ENCODE measurements around the gene SLC35A4.
A peak's percentile ranks its signal among the peaks of the same experiment; 100 is the strongest.

The SLC35A4 gene, protein sequence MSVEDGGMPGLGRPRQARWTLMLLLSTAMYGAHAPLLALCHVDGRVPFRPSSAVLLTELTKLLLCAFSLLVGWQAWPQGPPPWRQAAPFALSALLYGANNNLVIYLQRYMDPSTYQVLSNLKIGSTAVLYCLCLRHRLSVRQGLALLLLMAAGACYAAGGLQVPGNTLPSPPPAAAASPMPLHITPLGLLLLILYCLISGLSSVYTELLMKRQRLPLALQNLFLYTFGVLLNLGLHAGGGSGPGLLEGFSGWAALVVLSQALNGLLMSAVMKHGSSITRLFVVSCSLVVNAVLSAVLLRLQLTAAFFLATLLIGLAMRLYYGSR

DNA sequence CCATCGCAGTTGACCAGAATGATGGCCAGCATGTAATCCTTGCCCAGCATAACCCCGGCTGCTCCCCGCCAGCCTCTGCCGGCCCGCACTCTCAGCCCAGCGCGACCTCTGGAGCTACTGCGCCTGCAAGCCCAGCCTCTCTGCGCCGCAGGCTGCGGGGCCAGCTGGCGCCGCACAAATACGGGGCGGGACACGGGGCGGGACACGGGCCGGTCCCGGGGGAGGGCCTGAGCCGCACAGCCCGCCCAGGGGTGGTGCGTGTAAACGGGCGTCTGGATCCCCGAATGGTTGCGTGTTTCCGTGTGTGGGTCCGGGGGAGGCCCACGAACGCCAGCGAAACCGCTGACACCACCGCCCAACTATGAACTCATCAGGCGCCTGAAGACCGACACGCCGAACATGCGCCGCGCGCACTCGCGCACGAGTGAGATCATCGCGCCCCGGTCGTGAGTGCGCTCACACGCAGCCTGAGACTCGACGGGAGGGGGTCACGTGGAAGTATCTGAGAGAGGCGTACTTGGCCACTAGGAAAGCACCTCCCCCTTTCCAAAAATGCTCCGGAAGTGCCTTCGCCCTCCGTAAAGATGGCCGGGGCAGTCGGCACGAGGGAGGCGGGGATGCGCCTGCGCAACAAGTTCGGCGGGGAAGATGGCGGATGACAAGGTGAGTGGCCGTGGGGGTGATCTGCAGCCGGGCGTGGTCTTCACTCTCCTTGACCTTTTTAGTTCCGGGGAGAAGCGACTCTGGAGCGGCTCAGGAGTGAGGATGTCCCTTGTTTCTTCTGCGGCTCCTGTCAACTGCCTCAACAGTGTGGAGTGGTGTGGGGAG, at the start of gene SLC35A4, which contains the start of gene APBB3:
SLC35A4 (plus strand) TSS at position 633 of the 828 bp plus-strand sequence. CDS start 2,342 bp downstream, outside the sequence.
APBB3 (minus strand) TSS at position 403 of the 828 bp plus-strand sequence; CDS start at position 50, 353 bp downstream.
- peak; percentile 98 for DNase-seq

DNA sequence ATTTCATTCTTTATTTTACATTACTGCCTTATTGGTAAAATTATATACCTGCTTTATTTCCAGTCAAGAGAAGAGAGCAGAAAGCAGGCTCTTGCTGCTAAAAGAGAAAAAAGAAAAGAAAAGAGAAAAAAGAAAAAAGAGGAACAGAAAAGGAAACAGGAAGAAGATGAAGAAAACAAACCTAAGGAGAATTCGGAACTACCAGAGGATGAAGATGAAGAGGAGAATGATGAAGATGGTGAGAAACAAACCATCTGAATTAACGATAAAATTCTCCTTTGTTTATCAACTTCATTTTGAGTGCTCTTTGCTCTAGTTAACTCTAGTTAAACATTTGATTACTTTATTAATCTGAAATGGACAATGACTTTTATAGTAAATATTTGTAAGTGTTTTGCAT, 40.6 kb upstream of the SLC35A4 start:
- DNase-seq: no peak

DNA sequence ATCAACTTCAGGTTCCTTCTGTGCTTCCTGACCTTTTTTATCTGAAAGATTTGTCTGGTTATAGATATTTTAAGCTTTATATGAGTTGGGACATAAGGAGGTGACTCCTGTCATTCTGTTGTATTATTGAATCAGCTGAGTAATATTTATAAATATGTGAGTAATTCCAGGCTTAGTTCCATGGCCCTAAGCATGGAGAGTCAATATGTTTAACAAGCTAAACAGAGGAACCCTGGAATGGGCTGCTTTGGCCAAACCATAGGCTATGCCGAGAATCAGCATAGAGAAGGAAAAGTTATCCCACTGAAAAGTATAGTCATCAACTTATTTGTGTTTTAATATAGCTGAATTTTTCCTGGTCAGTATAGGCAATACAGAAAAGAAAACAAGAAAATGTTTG, 24.4 kb upstream of the SLC35A4 start:
- DNase-seq: no peak

GRCh38 chr5:140542972-140543371, 21.7 kb upstream of the SLC35A4 start:
- no peak for DNase-seq

- DNase-seq: no peak
Measured at GRCh38 chr5:140544986-140545385, 19.6 kb upstream of the SLC35A4 start.

- no peak for DNase-seq
Measured at GRCh38 chr5:140545606-140546005, 19.0 kb upstream of the SLC35A4 start.

- no peak for DNase-seq
Measured at GRCh38 chr5:140546851-140547507, 17.6 kb upstream of the SLC35A4 start.

DNA sequence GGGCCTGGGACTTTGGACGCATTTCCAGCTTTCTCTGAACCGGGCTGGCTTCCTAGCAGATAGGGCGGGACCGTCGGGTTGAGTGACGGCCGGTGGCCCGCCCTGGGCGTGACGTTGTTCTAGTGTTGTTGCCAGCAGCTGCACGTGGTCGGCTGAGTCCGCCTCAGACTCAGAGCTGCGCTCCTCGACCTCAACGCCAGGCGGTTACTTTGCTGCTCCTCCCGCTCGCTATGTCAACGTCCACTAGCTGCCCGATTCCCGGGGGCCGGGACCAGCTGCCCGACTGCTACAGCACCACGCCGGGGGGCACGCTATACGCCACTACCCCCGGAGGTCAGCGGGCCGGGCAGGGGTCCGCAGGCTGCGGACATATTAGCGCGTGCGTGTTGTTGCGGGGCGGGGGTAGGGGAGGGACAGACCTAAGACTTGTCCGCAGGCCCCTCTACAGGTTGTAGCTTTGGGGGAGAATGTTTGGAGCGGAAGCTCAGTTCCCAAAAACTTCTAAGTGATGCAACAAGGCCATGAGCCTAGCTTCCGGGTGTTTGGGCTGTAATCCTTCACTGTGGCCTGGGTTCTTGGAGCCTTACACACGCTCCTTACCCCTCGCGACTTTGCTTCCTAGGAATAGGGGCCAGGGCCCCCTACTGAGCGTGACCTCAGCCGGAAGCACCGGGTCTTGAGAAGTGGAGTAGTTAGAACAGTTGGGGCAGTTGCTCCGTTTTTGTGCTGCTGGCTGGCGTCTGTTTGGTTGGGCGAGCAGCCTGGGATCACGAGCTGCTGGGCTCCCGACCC, 16.9 kb upstream of the SLC35A4 start, which contains the start of gene EIF4EBP3:
EIF4EBP3 (plus strand) TSS at position 155 of the 792 bp plus-strand sequence; CDS start at position 231, 76 bp downstream.
- DNase-seq: peak; percentile 97

GRCh38 chr5:140548300-140548688, 16.3 kb upstream of the SLC35A4 start:
- DNase-seq: peak; percentile 58

GRCh38 chr5:140548791-140549190, 15.8 kb upstream of the SLC35A4 start:
- DNase-seq: no peak

DNA sequence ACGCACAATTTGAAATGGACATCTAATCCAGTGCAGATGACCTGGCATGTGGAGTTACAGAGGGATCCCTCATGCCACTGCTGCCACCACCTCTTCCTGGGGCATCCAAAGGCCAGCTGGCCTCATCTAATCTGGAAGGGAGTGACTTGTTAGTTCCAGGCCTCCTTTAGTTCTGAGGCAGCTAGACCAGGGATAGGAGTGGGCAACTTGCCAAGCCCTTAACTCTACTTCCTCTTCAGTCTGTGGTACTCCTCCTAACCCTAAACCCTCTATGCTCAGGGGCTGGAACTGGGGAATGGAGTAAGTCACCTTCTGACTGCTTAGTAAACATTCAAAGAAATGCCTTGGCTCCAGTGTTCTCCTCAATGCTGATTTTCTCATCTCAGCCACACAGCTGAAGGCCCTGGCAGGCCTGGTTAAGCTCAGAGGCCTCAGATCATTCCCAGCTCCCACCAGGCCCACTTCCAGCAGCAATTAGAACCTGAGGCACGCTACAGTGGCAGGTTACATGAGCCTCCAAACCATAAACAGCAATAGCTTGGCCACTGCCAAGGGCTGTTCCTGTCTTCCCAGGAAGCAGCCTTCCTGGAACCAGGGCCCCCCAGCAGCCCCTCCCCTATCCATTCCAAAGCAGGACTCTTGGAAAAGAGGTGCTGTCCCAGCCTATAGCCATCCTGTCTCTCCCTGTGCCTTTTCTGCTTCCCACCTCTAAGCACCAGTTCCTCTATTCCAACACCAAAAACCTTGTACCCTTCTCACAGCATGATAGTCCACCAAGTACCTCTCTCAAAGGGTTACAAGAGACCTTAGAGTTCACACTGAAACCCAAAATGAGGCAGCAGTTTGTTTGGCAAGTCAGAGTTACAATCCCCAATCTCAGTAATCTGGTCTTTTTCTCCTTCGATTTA, 15.1 kb upstream of the SLC35A4 start:
- no peak for DNase-seq

- no peak for DNase-seq
Measured at GRCh38 chr5:140550147-140551079, 14.2 kb upstream of the SLC35A4 start.

- DNase-seq: no peak
Measured at GRCh38 chr5:140551872-140552271, 12.8 kb upstream of the SLC35A4 start.

DNA sequence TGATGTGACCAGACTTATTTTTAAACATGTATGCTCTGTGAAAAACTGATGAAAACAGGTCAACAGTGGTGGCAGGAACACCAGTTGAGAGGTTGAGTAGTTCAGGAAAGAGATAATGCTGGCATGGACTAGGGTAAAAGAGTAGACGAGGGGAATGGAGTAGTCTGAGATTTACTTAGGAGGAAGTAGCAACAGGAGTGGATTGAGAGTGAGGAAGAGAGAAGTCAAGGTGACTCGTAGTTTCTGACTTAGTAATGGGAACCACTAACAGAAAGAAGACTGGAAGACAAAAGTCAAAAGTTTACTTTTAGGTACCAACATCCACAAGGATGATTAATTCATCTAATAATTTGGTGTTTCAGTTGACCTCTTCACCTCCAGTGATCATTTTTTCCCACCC, 11.0 kb upstream of the SLC35A4 start:
- DNase-seq: no peak

DNA sequence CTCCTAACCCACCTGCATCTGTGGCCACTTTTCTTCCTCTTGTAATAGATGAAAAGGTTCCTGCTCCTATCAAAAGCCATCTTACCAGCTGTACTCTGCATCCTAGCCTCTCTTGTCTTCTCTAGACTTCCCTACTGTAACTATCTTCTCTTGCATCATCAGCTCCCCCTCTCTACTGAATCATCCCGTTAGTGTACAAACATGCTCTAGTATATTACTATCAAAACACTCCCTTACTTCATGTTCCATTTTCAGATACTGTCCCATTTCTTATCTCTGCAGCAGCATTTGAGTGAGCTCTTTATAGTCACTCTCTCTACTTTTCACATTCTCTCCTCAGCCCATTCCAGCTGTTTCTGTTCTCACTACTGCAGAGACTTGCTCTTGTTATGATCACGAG, 10.2 kb upstream of the SLC35A4 start:
- DNase-seq: no peak

GRCh38 chr5:140555747-140556312, 8.8 kb upstream of the SLC35A4 start:
- no peak for DNase-seq

DNA sequence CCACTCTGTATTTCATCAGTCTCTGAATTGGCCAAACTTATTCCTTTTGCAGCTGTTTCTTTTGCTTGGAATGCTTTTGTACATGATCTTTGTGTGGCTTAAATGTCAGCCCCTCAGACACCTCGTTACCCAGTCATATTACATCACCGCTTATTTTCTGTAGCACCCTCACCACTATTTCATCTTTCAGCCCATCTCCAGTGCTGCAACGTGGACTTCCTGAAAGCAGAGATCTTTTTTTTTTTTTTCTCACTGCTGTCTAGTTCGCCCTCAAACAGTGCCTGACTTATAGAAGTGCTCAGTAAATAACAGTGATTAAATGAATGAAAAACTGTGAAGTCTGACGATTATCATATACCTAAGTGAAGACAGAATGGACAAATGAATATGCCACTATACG, 8.2 kb upstream of the SLC35A4 start:
- no peak for DNase-seq

DNA sequence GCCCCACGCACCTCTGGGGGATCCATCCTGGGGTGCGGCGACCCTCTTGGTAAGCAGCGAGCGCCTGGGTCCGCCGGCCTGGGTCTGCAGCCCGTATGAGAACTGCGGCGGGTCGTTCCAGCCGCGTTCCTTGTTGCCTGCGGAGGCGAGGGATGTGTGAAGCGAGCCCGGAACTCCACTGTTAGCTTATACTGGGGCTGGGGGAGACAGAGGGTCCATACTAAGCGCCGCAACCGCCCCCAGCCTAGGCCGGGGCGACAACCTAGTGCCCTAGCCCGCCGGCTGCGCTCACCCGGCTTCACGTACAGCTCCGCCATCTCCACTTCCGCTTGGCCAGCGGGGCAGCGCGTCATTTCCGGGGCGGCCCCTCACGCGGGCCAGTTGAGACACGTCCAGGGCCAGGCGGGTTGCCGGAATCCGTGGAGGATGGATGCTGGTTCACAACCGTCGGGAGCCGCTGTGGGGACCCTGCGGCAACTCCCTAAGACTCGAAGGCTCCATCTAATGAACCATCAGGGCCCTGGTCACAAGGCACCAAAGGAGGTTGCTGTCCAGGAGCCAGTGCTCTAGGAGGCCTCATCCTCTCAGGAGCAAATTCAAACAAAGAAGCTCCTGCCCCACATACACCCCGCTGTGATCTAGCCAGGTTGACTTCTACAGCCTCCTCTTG, 7.4 kb upstream of the SLC35A4 start, which contains the start of gene SRA1:
SRA1 (minus strand) TSS at position 338 of the 670 bp plus-strand sequence; CDS start at position 317, 21 bp downstream.
- peak; percentile 95 for DNase-seq

DNA sequence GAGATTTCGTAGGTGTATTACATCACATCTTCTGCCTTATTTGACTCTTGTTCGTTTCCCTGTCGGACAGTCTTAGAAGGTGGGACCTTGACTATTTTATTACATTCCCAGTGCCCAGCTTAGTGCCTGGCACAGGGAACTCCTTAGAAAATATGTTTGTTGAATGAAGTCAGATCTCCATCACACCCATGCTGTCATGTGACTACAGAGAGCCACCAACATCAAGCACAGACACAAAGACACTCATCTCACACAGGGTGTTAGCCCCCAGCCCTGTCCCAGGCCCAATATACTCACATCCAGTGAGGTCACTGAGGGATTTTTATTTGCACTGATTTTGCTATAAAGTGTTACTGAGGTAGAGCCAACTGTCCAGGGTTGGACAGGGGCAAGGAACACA, 6.7 kb upstream of the SLC35A4 start:
- no peak for DNase-seq
